GM21515 (cell line): ENCODE results near the gene TRIM38.
"Not testable (repeated sequence)": the region's sequence is repeated elsewhere in the genome, so short reads cannot be mapped to it uniquely, and the experiment has no call there.

Source experiments
- ATAC-seq: cut with Tn5 transposase; IDR thresholded peaks from one replicate; pipeline ENCODE4 v1.9.1; 2021; ENCODE audit not compliant: unreplicated experiment

The TRIM38 gene

GRCh38 chr6:25962149-25963127 is at the start of gene TRIM38:
Gene TRIM38, plus strand, starts transcription at chr6:25962802. Its CDS starts 3,721 bp downstream, at chr6:25966523.
- ATAC-seq = peak; percentile 83

- no peak for ATAC-seq
These were observed 48.9 kb upstream of the TRIM38 start for GRCh38 chr6:25913741-25914140.

GRCh38 chr6:25916330-25916729 is 46.3 kb upstream of the TRIM38 start:
- ATAC-seq = no peak

GRCh38 chr6:25916789-25917490 is 45.7 kb upstream of the TRIM38 start:
- ATAC-seq = no peak

- no peak for ATAC-seq
These were observed 44.4 kb upstream of the TRIM38 start for GRCh38 chr6:25918083-25918683.

GRCh38 chr6:25919657-25920056 is 42.9 kb upstream of the TRIM38 start:
- ATAC-seq = no peak

- ATAC-seq = no peak
These were observed 40.9 kb upstream of the TRIM38 start for GRCh38 chr6:25921525-25922203.

- ATAC-seq = no peak
These were observed 40.3 kb upstream of the TRIM38 start for GRCh38 chr6:25922301-25922700.

- ATAC-seq = no peak
These were observed 36.7 kb upstream of the TRIM38 start for GRCh38 chr6:25925876-25926275.

GRCh38 chr6:25927178-25927577 is 35.4 kb upstream of the TRIM38 start:
- no peak for ATAC-seq

GRCh38 chr6:25927756-25928216 is 34.8 kb upstream of the TRIM38 start:
- no peak for ATAC-seq

- no peak for ATAC-seq
These were observed 33.9 kb upstream of the TRIM38 start for GRCh38 chr6:25928562-25929324.

GRCh38 chr6:25929785-25930184 is 32.8 kb upstream of the TRIM38 start:
- not testable (repeated sequence) for ATAC-seq

GRCh38 chr6:25930532-25931410 is 31.8 kb upstream of the TRIM38 start, which contains the start of gene SLC17A2:
Gene SLC17A2, minus strand, starts transcription at chr6:25930691. Its CDS starts 4,895 bp downstream, at chr6:25925796.
- ATAC-seq = no peak

GRCh38 chr6:25931411-25931709 is 31.2 kb upstream of the TRIM38 start:
- ATAC-seq = no peak

- ATAC-seq = no peak
These were observed 28.4 kb upstream of the TRIM38 start for GRCh38 chr6:25934156-25934555.

- no peak for ATAC-seq
These were observed 27.8 kb upstream of the TRIM38 start for GRCh38 chr6:25934735-25935313.

- ATAC-seq = no peak
These were observed 26.6 kb upstream of the TRIM38 start for GRCh38 chr6:25935953-25936352.

- ATAC-seq = no peak
These were observed 23.0 kb upstream of the TRIM38 start for GRCh38 chr6:25939593-25939992.
